ENCODE data around the gene ADGRF3.
"Not testable (repeated sequence)": the region's sequence is repeated elsewhere in the genome, so short reads cannot be mapped to it uniquely, and the experiment has no call there.

The ADGRF3 gene

DNA sequence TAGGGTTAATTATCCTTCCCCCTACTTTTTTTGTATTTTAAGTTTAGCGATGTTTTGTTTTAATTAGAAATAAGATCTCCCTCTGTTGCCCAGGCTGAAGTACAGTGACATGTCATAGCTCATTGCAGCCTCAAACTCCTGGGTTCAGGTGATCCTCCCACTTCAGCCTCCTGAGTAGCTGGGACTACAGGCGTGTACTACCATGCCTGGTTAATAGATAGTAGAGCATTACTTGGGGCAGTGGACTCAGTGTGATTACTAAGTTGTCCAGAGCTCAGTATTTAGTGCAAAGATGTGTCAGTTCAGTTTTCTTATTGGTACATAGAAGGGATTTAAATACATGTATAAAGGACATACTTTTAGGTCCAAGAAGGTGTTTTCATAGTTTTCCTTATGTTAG lies 9.5 kb upstream of the ADGRF3 start:
- Histone ChIP-seq H3K27ac (replicated peaks) (no peak overlapping the region), H3K4me3 (replicated peaks; ENCODE audit: insufficient read depth, low read length) (no peak overlapping the region), H3K27me3 (ENCODE audit: insufficient read depth, poor library complexity, severe bottlenecking) (no peaks in the 10 kb centered on the region)
- TF ChIP-seq GABPA (IDR thresholded peaks at IDR 0.05; ENCODE audit: low read depth) (no peak), POLR2AphosphoS5 (IDR thresholded peaks at IDR 0.05; ENCODE audit: low read depth) (no peak), SPI1 (IDR thresholded peaks at IDR 0.05; ENCODE audit: borderline replicate concordance, low read depth) (no peak)
- TF ChIP-seq, protein P1, sequence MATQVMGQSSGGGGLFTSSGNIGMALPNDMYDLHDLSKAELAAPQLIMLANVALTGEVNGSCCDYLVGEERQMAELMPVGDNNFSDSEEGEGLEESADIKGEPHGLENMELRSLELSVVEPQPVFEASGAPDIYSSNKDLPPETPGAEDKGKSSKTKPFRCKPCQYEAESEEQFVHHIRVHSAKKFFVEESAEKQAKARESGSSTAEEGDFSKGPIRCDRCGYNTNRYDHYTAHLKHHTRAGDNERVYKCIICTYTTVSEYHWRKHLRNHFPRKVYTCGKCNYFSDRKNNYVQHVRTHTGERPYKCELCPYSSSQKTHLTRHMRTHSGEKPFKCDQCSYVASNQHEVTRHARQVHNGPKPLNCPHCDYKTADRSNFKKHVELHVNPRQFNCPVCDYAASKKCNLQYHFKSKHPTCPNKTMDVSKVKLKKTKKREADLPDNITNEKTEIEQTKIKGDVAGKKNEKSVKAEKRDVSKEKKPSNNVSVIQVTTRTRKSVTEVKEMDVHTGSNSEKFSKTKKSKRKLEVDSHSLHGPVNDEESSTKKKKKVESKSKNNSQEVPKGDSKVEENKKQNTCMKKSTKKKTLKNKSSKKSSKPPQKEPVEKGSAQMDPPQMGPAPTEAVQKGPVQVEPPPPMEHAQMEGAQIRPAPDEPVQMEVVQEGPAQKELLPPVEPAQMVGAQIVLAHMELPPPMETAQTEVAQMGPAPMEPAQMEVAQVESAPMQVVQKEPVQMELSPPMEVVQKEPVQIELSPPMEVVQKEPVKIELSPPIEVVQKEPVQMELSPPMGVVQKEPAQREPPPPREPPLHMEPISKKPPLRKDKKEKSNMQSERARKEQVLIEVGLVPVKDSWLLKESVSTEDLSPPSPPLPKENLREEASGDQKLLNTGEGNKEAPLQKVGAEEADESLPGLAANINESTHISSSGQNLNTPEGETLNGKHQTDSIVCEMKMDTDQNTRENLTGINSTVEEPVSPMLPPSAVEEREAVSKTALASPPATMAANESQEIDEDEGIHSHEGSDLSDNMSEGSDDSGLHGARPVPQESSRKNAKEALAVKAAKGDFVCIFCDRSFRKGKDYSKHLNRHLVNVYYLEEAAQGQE (IDR thresholded peaks at IDR 0.05; ENCODE audit: insufficient replicate concordance, low read depth): no peak
- TF ChIP-seq, protein P2, sequence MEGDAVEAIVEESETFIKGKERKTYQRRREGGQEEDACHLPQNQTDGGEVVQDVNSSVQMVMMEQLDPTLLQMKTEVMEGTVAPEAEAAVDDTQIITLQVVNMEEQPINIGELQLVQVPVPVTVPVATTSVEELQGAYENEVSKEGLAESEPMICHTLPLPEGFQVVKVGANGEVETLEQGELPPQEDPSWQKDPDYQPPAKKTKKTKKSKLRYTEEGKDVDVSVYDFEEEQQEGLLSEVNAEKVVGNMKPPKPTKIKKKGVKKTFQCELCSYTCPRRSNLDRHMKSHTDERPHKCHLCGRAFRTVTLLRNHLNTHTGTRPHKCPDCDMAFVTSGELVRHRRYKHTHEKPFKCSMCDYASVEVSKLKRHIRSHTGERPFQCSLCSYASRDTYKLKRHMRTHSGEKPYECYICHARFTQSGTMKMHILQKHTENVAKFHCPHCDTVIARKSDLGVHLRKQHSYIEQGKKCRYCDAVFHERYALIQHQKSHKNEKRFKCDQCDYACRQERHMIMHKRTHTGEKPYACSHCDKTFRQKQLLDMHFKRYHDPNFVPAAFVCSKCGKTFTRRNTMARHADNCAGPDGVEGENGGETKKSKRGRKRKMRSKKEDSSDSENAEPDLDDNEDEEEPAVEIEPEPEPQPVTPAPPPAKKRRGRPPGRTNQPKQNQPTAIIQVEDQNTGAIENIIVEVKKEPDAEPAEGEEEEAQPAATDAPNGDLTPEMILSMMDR (IDR thresholded peaks at IDR 0.05; ENCODE audit: insufficient read depth, low read length): no peak
- DNase-seq (ENCODE audit: low read depth in 1 of 2, low spot score in 1 of 2): no peak

DNA sequence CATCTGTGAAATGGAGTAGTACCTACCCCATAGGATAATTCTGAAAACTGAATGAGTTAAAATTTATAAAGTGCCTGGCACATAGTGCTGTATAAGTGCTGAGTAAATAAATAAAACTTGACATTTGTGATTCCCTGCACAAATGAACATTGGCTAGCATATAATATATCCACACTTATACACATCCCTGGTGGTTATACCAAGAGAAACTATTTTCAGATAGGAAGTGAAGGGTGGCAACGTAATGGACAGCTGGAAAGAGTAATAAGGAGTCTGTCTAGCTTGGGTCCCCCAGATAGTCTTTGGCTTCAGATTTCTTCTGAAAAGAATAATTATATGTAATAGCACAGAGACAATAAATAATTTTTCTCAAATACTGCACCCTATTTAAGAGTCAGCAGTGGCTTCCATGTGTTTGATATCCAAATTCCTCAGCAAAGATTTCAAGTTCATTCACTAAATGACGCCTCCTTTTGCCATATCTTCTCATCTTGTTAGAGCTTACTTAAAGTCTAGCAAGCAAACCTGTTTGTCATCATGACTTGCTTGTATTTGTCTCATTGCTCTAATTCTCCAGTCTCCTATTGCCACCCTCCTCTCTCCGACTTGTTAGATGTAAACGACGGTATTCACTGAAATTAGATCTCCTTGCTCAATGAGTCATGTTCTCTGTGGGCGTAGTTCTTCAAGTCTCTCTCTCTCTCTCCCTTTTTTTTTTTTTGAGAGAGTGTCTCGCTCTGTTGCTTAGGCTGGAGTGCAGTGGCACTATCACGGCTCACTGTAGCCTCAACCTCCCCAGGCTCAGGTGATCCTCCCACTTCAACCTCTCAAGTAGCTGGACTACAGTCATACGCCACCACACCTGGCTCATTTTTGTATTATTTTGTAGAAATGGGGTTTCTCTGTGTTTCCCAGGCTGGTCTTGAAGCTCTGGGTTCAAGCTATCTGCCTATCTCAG lies 8.7 kb upstream of the ADGRF3 start:
- no peak overlapping the region for H3K4me3 ChIP-seq (replicated peaks; ENCODE audit: insufficient read depth, low read length)
- H3K27ac ChIP-seq (replicated peaks): no peak overlapping the region
- H3K27me3 ChIP-seq (ENCODE audit: insufficient read depth, poor library complexity, severe bottlenecking): no peaks in the 10 kb centered on the region
- no peak for DNase-seq (ENCODE audit: low read depth in 1 of 2, low spot score in 1 of 2)
- TF ChIP-seq GABPA (IDR thresholded peaks at IDR 0.05; ENCODE audit: low read depth) (no peak), SPI1 (IDR thresholded peaks at IDR 0.05; ENCODE audit: borderline replicate concordance, low read depth) (no peak), POLR2AphosphoS5 (IDR thresholded peaks at IDR 0.05; ENCODE audit: low read depth) (no peak)
- TF ChIP-seq, protein P1 (IDR thresholded peaks at IDR 0.05; ENCODE audit: insufficient replicate concordance, low read depth): no peak
- TF ChIP-seq, protein P2 (IDR thresholded peaks at IDR 0.05; ENCODE audit: insufficient read depth, low read length): no peak

DNA sequence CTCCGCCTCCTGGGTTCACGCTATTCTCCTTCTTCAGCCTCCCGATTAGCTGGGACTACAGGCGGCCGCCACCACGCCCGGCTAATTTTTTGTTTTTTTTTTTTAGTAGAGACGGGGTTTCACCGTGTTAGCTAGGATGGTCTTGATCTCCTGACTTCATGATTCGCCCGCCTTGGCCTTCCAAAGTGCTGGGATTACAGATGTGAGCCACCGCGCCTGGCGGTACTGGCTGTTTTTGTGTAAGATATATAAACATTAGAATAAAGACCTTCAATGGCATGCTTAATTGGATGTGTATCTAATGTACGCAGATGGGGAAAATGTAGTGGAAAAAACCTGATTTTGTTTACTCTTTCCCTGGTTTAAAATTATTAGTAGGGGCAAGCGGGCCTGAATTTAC lies 7.9 kb upstream of the ADGRF3 start:
- not testable (repeated sequence) for H3K27ac ChIP-seq (replicated peaks); DNase-seq (ENCODE audit: low read depth in 1 of 2, low spot score in 1 of 2); H3K4me3 ChIP-seq (replicated peaks; ENCODE audit: insufficient read depth, low read length); H3K27me3 ChIP-seq (ENCODE audit: insufficient read depth, poor library complexity, severe bottlenecking)

DNA sequence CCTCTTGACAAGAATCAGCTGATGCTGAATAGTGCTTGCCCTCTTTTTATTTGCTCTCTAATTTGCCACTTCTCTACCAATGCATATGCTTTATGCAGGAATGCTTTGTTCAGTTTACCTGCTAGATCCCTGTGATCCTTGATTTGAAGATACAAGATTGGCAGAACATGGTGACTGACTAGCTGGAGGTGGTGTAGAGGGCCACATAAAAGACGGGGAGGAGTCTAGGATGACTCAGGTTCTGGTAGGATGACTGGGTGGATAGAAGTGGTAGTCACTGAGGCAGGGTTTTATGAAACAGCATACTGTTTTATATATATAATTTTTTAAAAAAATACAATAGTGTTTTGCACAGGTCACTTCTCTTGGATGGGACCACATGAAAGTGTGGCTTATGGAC lies 6.3 kb upstream of the ADGRF3 start:
- no peak for TF ChIP-seq SPI1 (IDR thresholded peaks at IDR 0.05; ENCODE audit: borderline replicate concordance, low read depth)
- TF ChIP-seq GABPA (IDR thresholded peaks at IDR 0.05; ENCODE audit: low read depth): no peak
- TF ChIP-seq, protein P2 (IDR thresholded peaks at IDR 0.05; ENCODE audit: insufficient read depth, low read length): no peak
- no peak for TF ChIP-seq POLR2AphosphoS5 (IDR thresholded peaks at IDR 0.05; ENCODE audit: low read depth)
- TF ChIP-seq, protein P1 (IDR thresholded peaks at IDR 0.05; ENCODE audit: insufficient replicate concordance, low read depth): no peak
- Histone ChIP-seq H3K4me3 (replicated peaks; ENCODE audit: insufficient read depth, low read length) (no peak overlapping the region), H3K27ac (replicated peaks) (no peak overlapping the region), H3K27me3 (ENCODE audit: insufficient read depth, poor library complexity, severe bottlenecking) (no peaks in the 10 kb centered on the region)
- no peak for DNase-seq (ENCODE audit: low read depth in 1 of 2, low spot score in 1 of 2)

Data from HL-60 (cell line).